HG03469 (cell line): ENCODE data around the gene FRYL.

Experiments
- ATAC-seq: cut with Tn5 transposase; IDR thresholded peaks from one replicate; pipeline ENCODE4 v1.9.1; 2021; ENCODE audit warnings: mild to moderate bottlenecking, moderate library complexity, moderate number of reproducible peaks; ENCODE audit not compliant: unreplicated experiment

FRYL gene

GRCh38 chr4:48570646-48571220 lies 209.3 kb downstream of the FRYL start:
- no peak for ATAC-seq

GRCh38 chr4:48566034-48566384 lies 214.1 kb downstream of the FRYL start:
- no peak for ATAC-seq

GRCh38 chr4:48565362-48566033 lies 214.6 kb downstream of the FRYL start:
- ATAC-seq, result no peak

GRCh38 chr4:48564151-48564550 lies 215.9 kb downstream of the FRYL start:
- no peak for ATAC-seq

GRCh38 chr4:48558819-48559218 lies 221.3 kb downstream of the FRYL start:
- no peak for ATAC-seq

GRCh38 chr4:48558026-48558425 lies 222.1 kb downstream of the FRYL start:
- no peak for ATAC-seq

- no peak for ATAC-seq
These were observed 222.6 kb downstream of the FRYL start for GRCh38 chr4:48557478-48557877.

GRCh38 chr4:48556268-48556667 lies 223.8 kb downstream of the FRYL start:
- no peak for ATAC-seq

- ATAC-seq, result no peak
These were observed 225.5 kb downstream of the FRYL start for GRCh38 chr4:48554606-48555005.

GRCh38 chr4:48553720-48554119 lies 226.4 kb downstream of the FRYL start:
- ATAC-seq, result no peak

GRCh38 chr4:48546336-48546735 lies 233.7 kb downstream of the FRYL start:
- ATAC-seq, result no peak

GRCh38 chr4:48543796-48544195 lies 236.3 kb downstream of the FRYL start:
- no peak for ATAC-seq

- ATAC-seq, result no peak
These were observed 237.2 kb downstream of the FRYL start for GRCh38 chr4:48542888-48543287.

- no peak for ATAC-seq
These were observed 240.5 kb downstream of the FRYL start for GRCh38 chr4:48539597-48539996.

- ATAC-seq, result no peak
These were observed 241.7 kb downstream of the FRYL start for GRCh38 chr4:48538358-48538757.

GRCh38 chr4:48526406-48526805 lies 253.7 kb downstream of the FRYL start:
- ATAC-seq, result no peak

- ATAC-seq, result no peak
These were observed 261.9 kb downstream of the FRYL start for GRCh38 chr4:48518143-48518542.

- ATAC-seq, result no peak
These were observed 270.5 kb downstream of the FRYL start for GRCh38 chr4:48509543-48509942.

- ATAC-seq, result no peak
These were observed 273.4 kb downstream of the FRYL start for GRCh38 chr4:48506716-48507115.

GRCh38 chr4:48504352-48504751 lies 275.7 kb downstream of the FRYL start:
- no peak for ATAC-seq

GRCh38 chr4:48504026-48504330 lies 276.1 kb downstream of the FRYL start:
- no peak for ATAC-seq

- ATAC-seq, result no peak
These were observed 276.6 kb downstream of the FRYL start for GRCh38 chr4:48503233-48504025.
